ENCODE results near the gene TOM1L2.

The TOM1L2 gene

DNA sequence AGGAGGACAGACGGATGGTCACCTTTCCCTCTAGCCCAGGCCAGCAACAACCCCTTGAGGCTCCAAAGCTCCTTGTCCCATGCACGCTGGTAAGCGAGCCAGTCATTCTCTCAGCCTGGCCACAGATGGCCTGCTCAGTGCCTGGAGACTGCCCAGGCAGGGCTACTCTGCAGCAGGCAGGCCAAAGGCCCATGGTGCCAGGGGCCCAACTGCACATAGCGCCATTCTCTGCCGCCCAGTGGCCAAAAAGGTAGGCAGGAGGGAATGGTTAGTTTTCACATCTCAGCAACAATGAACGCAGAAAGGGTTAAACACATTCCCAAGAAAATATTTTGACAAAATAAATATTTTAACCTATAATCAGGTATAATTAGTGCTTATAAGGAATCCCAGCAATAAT lies 127.7 kb downstream of the TOM1L2 start:
- DNase-seq = no peak

DNA sequence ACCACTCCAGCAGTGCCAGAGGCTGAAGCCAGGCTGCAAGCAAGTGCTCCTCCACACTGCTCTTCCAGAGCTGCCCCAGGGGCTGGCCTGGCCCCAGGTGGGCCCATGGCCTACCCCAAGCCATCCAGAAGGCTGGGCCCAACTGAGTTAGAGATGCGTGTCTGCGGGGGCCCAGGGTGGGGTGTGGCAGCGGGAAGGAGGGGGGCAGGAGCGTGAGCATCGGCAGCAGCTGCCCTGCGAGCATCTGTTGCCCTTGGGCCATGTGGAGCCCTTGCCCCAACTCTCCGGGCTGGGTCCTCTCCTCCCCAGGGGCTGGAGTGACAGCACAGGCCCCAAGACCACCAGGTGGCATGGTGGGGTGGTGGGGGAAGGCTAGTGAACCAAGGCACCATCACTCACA lies 128.1 kb downstream of the TOM1L2 start:
- no peak for DNase-seq

GRCh38 chr17:17843096-17843495 lies 129.1 kb downstream of the TOM1L2 start:
- no peak for DNase-seq

- DNase-seq = no peak
Observed at GRCh38 chr17:17842111-17842876, 129.9 kb downstream of the TOM1L2 start.

GRCh38 chr17:17841601-17842025 lies 130.6 kb downstream of the TOM1L2 start:
- peak; percentile 56 for DNase-seq

DNA sequence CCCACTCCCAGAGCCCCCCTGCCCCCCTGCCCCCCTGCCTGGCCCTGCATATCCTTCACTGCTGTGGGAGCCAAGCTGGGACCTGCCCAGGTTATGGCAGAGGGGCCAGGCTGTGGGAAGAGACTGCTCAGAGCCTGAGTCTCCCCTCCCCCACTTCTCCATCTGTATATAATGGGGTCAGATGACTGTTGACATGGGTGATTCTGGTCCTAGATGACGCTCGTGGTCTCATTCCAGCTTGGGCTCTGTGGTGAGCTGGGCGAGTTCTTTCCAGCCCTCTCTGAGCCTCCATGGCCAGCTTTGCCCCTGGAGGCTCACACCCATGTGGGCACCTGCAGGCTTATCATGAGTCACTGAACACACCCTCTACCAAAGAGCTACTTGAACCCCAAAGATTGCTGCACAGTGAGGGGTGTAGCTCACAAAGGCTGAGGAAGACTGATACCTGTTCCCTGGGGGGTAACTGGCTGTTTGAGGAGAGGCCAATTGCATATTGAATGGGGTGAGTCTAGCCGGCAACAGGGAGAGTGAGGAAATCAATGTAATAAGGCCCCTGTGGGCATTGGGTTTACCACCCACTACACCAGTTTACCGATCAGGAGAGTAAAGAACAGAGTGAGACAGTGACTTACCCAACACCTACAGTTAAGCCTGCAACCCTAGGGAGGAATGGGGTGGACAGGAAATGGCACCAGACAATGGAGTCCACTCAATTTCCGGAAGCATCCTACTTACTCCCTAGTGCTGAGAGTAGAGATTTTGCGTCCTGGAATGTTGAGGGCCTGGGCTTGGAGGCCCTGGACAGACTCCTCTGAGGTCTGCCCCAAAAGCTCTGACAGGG lies 131.2 kb downstream of the TOM1L2 start:
- DNase-seq = peak; percentile 30

DNA sequence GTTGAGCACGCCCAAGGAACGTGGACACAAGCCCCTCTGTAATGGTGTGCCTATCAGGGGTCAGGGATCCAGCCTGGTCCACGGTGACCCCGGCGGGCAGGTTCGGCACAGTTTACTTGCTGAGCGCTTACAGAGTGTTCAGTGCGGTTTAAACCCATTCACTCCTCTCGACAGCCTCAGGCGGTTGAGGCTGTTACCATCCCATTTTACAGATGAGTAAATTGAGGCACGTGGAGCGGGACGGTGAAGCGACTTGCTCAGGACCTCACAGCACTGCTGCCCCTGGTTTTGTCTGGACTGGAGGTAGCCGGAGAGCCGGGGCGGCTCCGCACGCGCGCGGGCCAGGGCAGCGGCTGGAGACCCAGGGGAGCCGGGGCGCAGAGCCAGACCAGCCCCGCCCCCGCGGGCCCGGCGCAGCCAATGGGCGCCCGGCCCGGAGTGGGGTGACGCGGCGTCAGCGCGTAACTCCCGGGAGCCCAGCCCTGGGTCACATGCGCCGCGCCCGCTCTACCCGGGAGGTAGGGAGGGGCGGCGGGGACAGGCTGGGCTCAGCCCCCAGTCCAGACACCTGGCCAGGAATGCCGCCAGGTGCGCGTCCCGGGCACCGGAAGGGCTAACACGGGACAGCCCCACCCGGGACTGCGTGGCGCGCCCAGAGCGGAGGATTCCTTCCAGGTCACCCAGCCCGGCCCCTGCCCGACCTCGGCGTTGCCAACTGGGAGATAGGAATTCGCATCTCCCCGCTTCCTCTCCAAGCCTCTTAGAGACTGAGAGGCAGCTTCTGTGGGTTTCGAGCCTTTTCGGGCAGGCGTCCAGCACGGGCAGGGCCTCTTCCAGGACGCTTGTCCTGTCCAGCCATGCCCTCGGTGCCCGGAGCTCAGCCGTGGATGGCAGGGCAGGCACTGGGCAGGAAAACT lies 132.2 kb downstream of the TOM1L2 start:
- peak; percentile 89 for DNase-seq

- DNase-seq = peak; percentile 54
Observed at GRCh38 chr17:17837966-17838962, 133.9 kb downstream of the TOM1L2 start.

GRCh38 chr17:17837380-17837821 lies 134.8 kb downstream of the TOM1L2 start:
- no peak for DNase-seq

- DNase-seq = peak; percentile 44
Observed at GRCh38 chr17:17836818-17837379, 135.3 kb downstream of the TOM1L2 start, which contains the start of gene SREBF1. Gene SREBF1, minus strand, starts transcription at chr17:17836986. Its CDS starts 169 bp downstream, at chr17:17836817.

DNA sequence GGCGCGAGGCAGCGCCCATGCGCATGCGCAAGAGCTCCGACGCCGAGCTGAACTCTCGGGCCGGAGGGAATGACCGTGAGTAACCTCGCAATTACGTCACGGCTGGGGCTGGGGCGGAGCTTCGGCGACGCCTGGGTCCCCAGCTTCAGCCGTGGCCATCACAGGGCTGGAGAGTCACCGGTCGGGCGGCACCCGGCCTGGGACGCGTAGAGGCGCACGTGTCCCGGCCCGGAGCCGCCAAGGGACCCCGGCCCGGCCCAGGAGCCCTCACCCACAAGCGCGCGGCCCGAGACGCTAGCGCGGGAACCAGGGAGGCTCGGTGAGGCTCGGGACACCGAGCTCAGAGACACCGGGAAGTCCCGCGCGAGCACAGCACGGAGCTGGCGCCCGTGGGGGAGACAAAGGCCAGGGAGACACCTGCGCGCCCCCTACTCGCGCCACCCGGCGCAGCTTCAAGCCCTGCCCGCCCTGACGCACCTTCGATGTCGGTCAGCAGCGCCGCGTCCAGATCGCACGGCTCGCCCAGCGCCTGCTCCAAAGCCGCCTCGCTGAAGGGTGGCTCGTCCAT lies 135.9 kb downstream of the TOM1L2 start:
- peak; percentile 88 for DNase-seq

DNA sequence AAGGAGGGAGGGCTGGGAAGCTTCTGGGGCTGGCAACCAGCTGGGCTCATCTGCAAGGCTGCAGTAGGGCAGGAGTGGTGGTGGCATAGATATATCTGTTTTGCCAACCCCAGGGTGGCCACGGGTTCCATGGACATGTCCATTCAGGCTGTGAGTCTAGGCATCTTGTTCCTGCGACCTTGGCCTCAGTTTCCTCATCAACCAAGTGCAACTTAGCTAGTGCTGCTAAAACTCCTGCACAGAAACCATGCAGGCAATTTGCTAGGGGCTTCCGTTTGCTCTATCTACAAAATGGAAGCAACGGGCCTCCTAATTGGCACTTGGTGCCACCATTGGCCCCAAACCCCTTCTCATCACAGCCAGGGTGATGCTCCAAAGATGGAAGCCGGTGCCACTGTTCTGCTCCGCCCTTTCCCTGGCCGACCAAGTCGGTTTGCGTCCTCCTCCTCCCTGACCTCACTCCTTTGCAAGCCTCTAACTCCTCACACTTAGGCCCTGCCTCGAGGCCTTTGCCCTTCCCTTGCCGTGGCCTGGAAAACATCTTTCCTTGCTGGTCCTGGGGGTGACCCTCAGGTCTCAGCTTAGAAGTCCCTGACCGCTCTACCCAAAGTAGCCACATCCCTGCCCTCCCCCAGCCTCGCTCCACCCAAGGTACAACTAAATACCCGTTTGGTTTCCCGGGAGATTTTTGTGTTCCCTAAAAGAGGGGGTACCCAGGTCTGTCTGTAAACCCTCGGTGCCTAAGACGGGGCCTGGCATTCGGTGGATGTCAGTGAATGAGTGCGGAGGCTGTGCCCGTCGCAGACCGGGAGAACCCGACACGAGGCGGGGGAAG lies 136.6 kb downstream of the TOM1L2 start:
- DNase-seq = no peak

GRCh38 chr17:17834974-17835373 lies 137.2 kb downstream of the TOM1L2 start:
- DNase-seq = no peak

DNA sequence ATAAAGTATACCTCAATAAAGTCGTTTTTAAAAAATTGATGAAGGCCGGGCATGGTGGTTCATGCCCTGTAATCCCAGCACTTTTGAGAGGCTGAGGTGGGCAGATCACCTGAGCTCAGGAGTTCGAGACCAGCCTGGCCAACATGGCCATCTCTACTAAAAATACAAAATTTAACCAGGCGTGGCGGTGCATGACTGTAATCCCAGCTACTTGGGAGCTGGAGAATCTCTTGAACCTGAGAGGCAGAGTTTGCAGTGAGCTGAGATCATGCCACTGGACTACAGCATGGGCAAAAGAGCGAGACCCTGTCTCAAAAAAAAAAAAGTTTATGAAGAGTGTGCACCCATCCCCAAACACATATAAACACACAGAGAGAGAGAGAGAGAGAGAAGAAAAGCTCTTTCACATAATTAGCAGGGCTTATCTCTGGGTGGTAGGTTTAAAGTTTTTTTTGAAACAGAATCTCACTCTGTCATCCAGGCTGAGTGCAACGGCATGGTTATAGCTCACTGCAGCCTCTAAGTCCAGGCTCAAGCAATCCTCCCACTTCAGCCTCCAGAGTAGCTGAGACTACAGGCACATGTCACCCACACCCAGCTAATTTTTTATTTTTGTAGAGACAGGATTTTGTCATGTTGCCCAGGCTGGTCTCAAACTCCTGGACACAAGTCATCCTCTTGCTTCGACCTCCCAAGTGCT lies 138.4 kb downstream of the TOM1L2 start:
- DNase-seq = no peak

DNA sequence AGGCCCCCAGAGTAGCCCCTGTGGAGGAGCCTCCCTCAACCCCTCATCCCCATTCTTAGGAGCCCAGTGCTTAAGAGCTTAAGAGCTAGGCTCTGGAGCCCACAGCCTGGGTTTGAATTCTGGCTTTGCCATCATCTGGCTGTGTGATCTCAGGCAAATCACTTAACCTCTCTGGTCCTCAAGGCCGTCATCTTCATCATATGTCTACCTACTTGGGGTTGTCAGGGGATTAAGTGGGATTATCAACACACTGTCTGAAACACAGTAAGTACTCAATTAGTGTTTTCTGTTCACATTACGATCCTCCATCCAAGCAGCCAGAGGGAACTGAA lies 140.2 kb downstream of the TOM1L2 start:
- no peak for DNase-seq

GRCh38 chr17:17831208-17832031 lies 140.8 kb downstream of the TOM1L2 start:
- DNase-seq = no peak

DNA sequence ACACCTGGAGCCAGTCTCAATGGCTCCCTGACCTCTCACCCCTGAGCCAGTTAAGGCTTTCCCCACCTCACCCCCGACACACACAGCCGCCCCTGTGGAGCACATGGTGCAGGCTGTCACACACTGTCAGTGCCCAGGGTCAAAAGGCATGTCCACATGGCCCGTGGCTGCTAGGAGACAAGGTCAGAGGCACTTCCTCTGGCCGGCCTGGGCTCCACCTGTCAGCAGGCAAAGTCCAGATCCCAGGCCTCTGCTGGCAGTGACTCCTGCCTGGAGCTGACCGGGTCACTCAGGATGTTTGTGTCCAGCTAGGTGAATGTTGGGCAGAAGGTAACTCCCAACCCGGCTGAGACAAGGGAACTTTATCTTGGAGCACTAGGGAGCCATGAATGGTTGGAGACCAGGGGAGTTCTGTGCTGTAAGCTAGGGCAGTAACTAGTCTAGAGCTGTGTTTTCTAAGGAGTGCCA lies 141.4 kb downstream of the TOM1L2 start:
- no peak for DNase-seq

GRCh38 chr17:17830269-17830567 lies 142.0 kb downstream of the TOM1L2 start:
- no peak for DNase-seq

All from NCI-H510A (cell line).